ENCODE data around the gene NCOA7. TPM values are rescaled to one million over a fixed set of nuclear protein-coding genes. Genes with fewer than 3 reads are reported as not detected.
"Not testable (repeated sequence)": the region's sequence is repeated elsewhere in the genome, so short reads cannot be mapped to it uniquely, and the experiment has no call there.

The NCOA7 gene
- total RNA-seq, 4 donors from 2014 or later = 6.8 to 14.9 (median 13.3) TPM

DNA sequence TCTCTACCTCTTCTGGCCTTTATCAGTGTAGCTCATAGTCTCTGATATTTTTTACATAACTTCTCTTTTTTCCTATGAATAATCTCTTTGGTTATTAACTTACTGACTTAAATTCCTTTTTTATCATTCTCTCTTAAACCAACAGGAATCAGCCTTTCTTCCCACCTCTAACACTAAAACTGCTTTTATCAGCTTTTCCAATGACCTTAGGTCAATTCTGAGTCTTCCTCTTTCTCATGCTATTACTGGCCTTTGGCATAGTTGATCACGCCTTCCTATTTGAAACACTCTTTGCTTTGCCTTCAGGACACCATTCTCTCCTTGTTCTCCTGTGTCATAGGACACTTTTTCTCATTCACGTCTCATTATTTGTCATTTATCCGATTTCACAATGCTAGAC is 157.7 kb downstream of the NCOA7 start:
- intact Hi-C loops (cut with DNase I; ENCODE audit: low total_unique reads) = no loop called here
- no peak for DNase-seq (ENCODE audit: low spot score in 2 of 2)
- WGBS, 2 donors = 88 to 94% methylated on average over 3 of the region's 3 CpGs
- H3K4me3 ChIP-seq (ENCODE audit: low read depth, poor library complexity, severe bottlenecking) = no peak overlapping the region
- no peak for TF ChIP-seq POLR2A (IDR thresholded peaks at IDR 0.05)
- no peak for TF ChIP-seq CTCF (IDR thresholded peaks at IDR 0.05)

- TF ChIP-seq POLR2A (IDR thresholded peaks at IDR 0.05) = no peak
- no peak for TF ChIP-seq CTCF (IDR thresholded peaks at IDR 0.05)
- WGBS, 2 donors = 89 to 95% methylated on average over 2 of the region's 2 CpGs
- H3K4me3 ChIP-seq (ENCODE audit: low read depth, poor library complexity, severe bottlenecking) = no peak overlapping the region
- DNase-seq (ENCODE audit: low spot score in 2 of 2) = no peak
- intact Hi-C loops (cut with DNase I; ENCODE audit: low total_unique reads) = no loop called here
Observed at GRCh38 chr6:125949069-125949468, 158.3 kb downstream of the NCOA7 start.

DNA sequence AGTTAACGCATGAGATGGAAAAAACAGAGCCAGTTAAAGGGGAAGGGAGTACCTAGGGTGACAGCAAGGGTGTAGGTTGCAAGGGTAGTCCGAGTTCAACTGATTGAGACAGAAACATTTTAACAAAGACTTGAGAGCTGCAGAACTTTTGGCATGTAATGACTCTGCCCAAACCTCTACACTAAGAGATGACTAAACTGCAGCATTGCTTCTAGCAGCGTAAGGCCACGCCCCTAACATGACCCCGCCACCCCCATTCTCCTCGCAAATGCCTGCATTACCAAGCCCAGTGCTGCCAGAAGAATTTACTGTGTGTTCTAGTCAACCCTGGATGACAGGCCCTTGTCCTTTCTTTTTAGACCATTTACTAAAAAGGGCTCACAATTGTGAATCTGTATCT is 159.5 kb downstream of the NCOA7 start:
- DNase-seq (ENCODE audit: low spot score in 2 of 2) = no peak
- no peak for TF ChIP-seq POLR2A (IDR thresholded peaks at IDR 0.05)
- no peak for TF ChIP-seq CTCF (IDR thresholded peaks at IDR 0.05)
- no peak overlapping the region for H3K4me3 ChIP-seq (ENCODE audit: low read depth, poor library complexity, severe bottlenecking)
- intact Hi-C loops (cut with DNase I; ENCODE audit: low total_unique reads) = loop anchor here (5.0 kb wide), 1 partner anchor 93 kb away; no protein-coding TSS in a partner anchor
- 55 to 60% methylated on average over 6 of the region's 6 CpGs for WGBS, 2 donors

DNA sequence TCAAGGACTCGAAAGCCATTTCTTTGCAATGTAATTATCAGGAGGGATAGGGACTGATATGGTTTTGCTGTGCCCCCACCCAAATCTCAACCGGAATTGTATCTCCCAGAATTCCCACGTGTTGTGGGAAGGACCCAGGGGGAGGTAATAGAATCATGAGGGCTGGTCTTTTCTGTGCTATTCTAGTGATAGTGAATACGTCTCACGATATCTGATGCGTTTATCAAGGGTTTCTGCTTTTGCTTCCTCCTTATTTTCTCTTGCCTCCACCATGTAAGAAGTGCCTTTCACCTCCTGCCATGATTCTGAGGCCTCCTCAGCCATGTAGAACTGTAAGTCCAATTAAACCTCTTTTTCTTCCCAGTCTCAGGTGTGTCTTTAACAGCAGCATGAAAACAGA is 160.0 kb downstream of the NCOA7 start:
- DNase-seq (ENCODE audit: low spot score in 2 of 2); H3K4me3 ChIP-seq (ENCODE audit: low read depth, poor library complexity, severe bottlenecking): not testable (repeated sequence)
- intact Hi-C loops (cut with DNase I; ENCODE audit: low total_unique reads) = loop anchor here (5.0 kb wide), 1 partner anchor 93 kb away; no protein-coding TSS in a partner anchor
- WGBS, 2 donors = 83 to 87% methylated on average over 6 of the region's 6 CpGs

GRCh38 chr6:125951323-125951722 is 160.6 kb downstream of the NCOA7 start:
- TF ChIP-seq CTCF (IDR thresholded peaks at IDR 0.05) (no peak), POLR2A (IDR thresholded peaks at IDR 0.05) (no peak)
- H3K4me3 ChIP-seq (ENCODE audit: low read depth, poor library complexity, severe bottlenecking) = no peak overlapping the region
- no peak for DNase-seq (ENCODE audit: low spot score in 2 of 2)
- 71 to 81% methylated on average over 1 of the region's 1 CpG for WGBS, 2 donors
- intact Hi-C loops (cut with DNase I; ENCODE audit: low total_unique reads) = loop anchor here (5.0 kb wide), 1 partner anchor 94 kb away; no protein-coding TSS in a partner anchor

DNA sequence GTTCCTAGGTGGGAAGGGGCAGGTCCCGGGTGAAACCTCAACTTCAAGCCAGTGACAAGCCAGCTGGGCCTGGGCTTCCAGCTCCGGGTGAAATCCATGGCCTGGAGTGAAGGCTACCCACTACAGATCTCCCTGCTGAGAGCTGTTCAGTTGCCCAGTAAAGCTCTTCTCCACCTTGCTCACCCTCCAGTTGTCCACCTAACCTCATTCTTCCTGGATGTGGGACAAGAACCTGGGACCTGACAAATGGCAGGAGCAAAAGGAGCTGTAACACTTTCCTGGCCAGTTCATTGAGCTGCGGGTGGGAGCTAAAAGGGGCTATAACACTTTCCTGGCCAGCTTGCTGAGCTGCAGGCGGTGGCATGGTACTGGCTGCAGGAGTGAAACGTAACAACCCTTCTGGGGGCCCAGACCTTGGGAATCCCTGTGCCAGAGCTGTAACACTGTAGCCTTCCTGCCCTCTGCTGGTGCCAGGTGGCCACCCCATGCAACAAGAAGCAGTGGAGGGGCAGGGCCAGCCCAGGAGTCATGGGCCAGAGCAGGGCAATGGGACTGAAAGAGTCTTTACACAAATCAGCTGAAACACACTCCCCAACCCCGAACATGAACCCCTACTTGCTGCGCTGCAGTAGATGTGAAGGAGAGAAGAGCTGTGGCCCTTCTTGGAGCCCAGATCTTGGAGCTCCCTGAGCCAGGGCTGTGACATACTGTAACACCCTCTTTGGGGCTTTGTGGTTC is 162.2 kb downstream of the NCOA7 start:
- no peak for TF ChIP-seq CTCF (IDR thresholded peaks at IDR 0.05)
- TF ChIP-seq POLR2A (IDR thresholded peaks at IDR 0.05) = no peak
- no peak overlapping the region for H3K4me3 ChIP-seq (ENCODE audit: low read depth, poor library complexity, severe bottlenecking)
- DNase-seq (ENCODE audit: low spot score in 2 of 2) = no peak
- intact Hi-C loops (cut with DNase I; ENCODE audit: low total_unique reads) = loop anchor here (5.0 kb wide), 1 partner anchor 96 kb away; no protein-coding TSS in a partner anchor
- 85 to 90% methylated on average over 7 of the region's 7 CpGs for WGBS, 2 donors
